Ecto neural progenitor cell (in vitro differentiated cells): ENCODE measurements around the gene CAMK2G.

Experiments used
- DNase-seq: peaks from one replicate; pipeline ENCODE4 v3.0.0-alpha.2; 2018; ENCODE audit warnings: low spot score

CAMK2G gene

GRCh38 chr10:73863039-73863817, 11.1 kb downstream of the CAMK2G start:
- DNase-seq, result no peak

GRCh38 chr10:73862011-73862410, 12.3 kb downstream of the CAMK2G start:
- DNase-seq, result no peak

- DNase-seq, result no peak
Measured at GRCh38 chr10:73859784-73860491, 14.4 kb downstream of the CAMK2G start.

GRCh38 chr10:73859428-73859783, 14.9 kb downstream of the CAMK2G start:
- DNase-seq, result no peak

GRCh38 chr10:73858750-73859427, 15.5 kb downstream of the CAMK2G start:
- DNase-seq, result no peak

- DNase-seq, result no peak
Measured at GRCh38 chr10:73858013-73858708, 16.2 kb downstream of the CAMK2G start.

GRCh38 chr10:73857446-73857845, 16.9 kb downstream of the CAMK2G start:
- DNase-seq, result no peak

- no peak for DNase-seq
Measured at GRCh38 chr10:73856261-73856660, 18.1 kb downstream of the CAMK2G start.

- no peak for DNase-seq
Measured at GRCh38 chr10:73855413-73855812, 18.9 kb downstream of the CAMK2G start.

- DNase-seq, result no peak
Measured at GRCh38 chr10:73854310-73854709, 20.0 kb downstream of the CAMK2G start.

- DNase-seq, result no peak
Measured at GRCh38 chr10:73853196-73853595, 21.2 kb downstream of the CAMK2G start.

GRCh38 chr10:73850863-73851461, 23.4 kb downstream of the CAMK2G start:
- DNase-seq, result no peak

GRCh38 chr10:73850211-73850610, 24.1 kb downstream of the CAMK2G start:
- no peak for DNase-seq

- DNase-seq, result peak; percentile 88
Measured at GRCh38 chr10:73848821-73849489, 25.4 kb downstream of the CAMK2G start.

- no peak for DNase-seq
Measured at GRCh38 chr10:73847031-73847430, 27.3 kb downstream of the CAMK2G start.

- no peak for DNase-seq
Measured at GRCh38 chr10:73843261-73843660, 31.1 kb downstream of the CAMK2G start.

- no peak for DNase-seq
Measured at GRCh38 chr10:73842349-73842748, 32.0 kb downstream of the CAMK2G start.

- no peak for DNase-seq
Measured at GRCh38 chr10:73841526-73842285, 32.6 kb downstream of the CAMK2G start.

- no peak for DNase-seq
Measured at GRCh38 chr10:73841061-73841421, 33.3 kb downstream of the CAMK2G start.

GRCh38 chr10:73840403-73841060, 33.8 kb downstream of the CAMK2G start:
- no peak for DNase-seq
